ENCODE data around the gene ARF6.

ARF6 gene

DNA sequence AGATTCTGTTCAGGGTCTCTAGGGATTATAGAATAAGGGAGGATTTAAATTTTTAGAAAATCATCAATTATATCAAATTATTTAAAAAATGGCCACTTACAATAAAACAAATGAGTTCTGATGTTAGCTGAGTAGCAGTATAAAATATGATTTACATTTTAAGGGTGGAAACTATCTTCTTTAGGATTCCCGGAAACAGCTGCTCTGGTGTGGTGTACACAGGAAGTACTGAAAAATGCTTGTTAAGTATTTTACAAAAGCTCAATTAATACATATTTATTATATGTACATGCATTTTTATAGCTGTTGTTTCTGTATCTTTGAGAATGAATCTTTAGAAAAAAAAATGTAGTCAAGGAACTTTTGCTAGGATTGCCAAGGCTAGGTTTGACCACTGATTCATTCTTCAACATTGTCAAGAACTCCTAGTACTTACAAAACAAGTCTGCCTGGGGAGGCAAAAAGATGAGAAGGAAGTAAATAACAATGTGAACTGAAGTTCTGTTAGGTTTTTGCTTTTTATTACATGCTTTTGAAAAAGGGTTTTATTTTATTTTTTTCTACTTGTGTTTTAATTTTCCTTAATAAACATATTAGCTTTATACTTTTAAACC is 48.0 kb downstream of the ARF6 start:
- DNase-seq (ENCODE audit: low read depth in 2 of 2): peak in 1 of 2 experiments; percentile 10

DNA sequence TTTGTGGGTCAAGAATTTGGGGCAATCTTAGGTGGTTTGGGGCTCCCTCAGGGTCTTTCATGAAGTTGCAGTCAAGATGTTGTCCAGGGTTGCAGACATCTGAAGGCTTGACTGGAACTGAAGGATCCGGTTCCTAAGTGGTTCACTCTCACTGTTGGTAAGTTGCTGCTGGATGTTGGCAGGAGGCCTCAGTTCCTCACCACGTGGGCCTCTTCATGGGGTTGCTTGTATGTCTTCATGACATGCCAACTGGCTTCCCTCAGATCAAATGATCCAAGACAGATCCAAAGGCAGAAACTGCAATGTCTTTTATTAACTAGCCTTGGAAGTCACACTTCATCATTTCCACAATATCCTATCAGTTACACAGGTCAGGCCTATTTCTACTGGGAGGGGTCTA is 49.2 kb downstream of the ARF6 start:
- DNase-seq (ENCODE audit: low read depth in 2 of 2): no peak

DNA sequence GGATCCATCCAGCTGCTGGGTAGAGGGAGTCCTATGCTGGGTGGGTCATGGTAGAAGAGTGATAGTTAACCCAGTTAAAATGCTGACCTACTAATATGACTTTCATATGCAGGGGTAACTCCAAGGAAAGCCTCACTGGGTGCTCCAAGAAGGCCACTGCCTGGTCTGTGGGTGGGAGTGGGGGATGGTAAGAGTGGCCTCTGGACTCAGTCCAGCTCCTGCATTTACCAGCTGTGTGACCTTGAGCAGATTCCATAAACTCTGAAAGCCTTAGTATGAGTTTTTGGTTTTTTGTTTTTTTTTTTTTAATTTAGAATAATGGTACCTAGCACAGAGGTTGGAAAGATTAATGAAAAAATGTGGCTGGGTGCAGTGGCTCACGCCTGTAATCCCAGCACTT is 51.6 kb downstream of the ARF6 start:
- DNase-seq (ENCODE audit: low read depth in 2 of 2): no peak

DNA sequence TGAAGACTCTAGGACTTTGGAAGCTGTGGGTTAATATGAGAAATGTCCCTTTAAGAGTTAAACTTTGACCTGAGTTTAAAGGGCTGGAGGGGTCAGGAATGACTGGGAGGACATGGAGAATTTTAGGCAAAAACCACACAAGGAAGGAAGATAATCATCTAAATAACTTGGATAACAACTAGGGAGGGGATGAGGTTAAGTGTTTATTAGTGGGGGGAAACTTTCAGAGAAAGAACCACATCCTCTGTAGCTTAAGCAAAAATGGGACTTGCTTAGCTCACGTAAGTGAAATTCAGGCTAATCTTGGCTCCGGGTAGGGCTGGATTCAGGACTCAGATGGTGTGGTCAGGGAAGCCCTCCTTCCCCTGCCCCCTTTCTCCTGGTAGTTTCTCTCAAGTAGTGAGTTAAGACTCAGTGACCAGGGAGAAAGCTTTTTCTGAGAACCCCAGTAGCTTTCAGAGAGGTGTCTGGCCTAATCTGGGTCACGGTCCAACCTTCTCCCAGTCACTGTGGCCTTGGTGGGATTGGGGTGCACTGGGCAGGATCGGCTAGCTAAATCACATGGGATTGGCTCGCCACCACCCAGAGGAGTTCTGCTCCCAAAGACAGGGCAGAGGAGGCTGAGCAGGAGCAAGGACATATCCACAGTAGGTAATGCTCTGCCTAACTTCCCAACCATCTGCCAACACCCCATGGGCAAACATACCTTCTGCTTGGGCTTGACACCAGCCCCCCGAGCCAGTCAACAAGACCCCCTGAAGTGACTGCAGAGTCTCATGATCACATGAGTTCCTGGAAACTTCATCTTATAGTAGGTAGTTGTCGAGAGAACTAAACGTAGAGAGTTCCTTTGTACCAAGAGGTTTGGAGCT is 52.8 kb downstream of the ARF6 start:
- DNase-seq (ENCODE audit: low read depth in 2 of 2): no peak

Data from fibroblast of skin of left biceps (primary cell).